ENCODE data around the gene SOHLH2.

SOHLH2 gene, protein sequence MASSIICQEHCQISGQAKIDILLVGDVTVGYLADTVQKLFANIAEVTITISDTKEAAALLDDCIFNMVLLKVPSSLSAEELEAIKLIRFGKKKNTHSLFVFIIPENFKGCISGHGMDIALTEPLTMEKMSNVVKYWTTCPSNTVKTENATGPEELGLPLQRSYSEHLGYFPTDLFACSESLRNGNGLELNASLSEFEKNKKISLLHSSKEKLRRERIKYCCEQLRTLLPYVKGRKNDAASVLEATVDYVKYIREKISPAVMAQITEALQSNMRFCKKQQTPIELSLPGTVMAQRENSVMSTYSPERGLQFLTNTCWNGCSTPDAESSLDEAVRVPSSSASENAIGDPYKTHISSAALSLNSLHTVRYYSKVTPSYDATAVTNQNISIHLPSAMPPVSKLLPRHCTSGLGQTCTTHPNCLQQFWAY

DNA sequence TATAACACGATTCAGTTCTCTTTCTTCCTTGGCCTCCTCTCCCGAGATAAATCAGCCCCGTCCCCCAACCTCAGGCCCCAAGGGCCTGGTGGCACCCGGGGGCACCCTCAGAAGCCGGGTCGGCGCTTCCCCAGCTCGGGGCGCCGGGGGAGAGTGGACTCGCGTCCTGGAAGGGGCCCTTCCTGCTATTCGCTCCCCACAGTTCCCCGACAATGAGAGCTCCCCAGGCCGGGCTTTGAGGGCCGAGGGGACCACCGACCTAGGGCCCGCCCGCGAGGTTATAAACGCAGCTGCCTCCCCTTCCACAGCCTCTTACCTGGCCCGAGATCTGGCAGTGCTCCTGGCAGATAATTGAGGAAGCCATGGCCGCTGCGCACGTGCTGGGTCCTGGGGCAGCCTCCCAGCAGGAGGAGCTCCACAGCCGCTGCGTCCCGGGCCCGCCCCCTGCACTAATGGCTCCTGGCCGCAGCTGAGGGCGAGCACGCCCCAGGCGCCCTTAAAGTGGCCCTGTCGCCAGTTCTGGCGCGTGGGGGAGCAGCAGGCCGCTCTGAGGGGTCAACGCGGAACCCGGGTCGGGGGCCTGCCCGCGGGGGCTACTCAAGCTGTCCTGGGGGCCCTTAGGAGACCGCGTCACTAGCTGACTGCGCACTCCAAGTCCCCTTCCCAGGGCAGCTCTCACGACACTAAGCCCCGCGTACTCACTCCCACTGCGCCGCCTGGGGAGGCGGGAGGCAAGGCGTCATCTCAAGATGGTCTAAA, at the start of gene SOHLH2:
TSS of gene SOHLH2 (minus strand) at position 394 of the 759 bp plus-strand sequence. CDS start at position 364, 30 bp downstream.
- DNase-seq (ENCODE audit: low spot score): no peak

- DNase-seq (ENCODE audit: low spot score): no peak
Measured at GRCh38 chr13:36261976-36262375, 47.6 kb upstream of the SOHLH2 start.

- no peak for DNase-seq (ENCODE audit: low spot score)
Measured at GRCh38 chr13:36261011-36261410, 46.7 kb upstream of the SOHLH2 start.

- DNase-seq (ENCODE audit: low spot score): no peak
Measured at GRCh38 chr13:36259361-36260137, 45.2 kb upstream of the SOHLH2 start.

DNA sequence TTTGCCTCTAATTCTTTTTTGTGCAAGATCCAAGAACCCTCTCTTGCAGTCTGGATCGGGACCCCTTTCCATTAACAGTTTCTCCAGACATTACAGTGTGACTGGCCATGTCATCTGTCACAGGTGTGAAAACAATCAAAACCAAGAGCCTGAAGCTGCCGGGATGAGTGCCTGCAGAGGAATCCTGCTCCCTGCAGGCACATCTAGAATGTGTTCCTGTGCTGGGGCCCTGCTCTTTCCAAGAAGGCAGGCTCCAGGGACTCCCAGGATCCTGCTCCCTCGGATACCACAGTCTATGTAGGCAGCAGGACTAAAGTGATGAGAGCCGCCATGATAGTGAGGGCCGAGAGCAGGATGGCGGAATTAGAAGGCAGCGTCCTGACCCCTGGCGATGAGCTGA, 44.5 kb upstream of the SOHLH2 start:
- no peak for DNase-seq (ENCODE audit: low spot score)

DNA sequence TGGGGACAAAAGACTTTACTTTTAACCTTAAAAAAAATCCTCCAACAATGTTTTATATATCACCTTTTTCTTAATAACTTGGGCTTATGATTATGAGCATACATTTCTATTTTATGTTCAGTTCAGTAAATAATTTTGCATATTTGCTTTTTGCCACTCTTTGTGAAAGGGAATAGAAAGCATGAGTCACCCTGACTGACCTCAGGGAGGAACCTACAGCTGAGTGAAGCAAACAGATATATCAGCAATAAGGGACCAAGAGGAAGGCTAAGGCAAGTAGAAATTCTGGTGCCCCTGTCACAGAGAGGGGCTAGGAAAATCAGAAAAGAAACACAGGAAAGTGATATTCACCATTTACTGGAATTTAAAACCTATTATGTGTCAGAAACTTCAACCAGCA, 37.2 kb upstream of the SOHLH2 start:
- DNase-seq (ENCODE audit: low spot score): no peak

DNA sequence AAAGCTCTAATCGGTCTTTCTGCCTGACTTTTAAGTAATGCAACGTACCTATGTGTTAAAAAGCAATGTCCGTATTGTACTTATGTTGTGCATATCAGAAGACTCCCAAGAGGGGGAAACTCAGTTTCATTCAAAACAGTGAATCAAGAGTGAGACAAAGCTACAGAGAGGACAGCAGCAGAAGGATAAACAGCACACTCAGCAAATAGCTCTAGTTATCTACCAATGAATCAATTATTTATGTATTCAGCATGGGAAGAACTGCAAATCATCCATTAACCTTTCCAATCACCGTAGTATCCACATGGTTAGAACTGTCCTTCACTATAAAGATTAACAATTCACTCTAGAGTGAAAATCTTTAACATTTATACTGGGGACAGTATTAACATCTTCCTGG, 36.7 kb upstream of the SOHLH2 start:
- no peak for DNase-seq (ENCODE audit: low spot score)

DNA sequence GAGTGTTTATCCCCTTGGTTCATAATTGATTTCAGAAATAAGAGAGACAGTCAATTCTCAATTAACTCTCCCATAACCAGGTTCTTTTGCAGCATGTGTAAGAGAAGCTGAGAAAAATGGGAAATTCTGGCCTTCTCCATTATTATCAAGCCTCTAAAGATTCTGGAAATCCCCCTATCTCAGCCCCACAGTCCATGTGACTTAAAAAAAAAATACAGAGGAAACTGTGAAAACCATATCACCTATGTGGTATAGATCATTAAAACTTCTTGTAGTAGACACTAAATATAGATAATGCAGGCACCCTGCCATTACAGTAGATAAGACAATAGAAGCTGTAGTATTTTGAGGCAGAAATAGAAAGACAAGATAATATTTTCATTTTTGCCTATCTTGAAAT, 34.3 kb upstream of the SOHLH2 start:
- no peak for DNase-seq (ENCODE audit: low spot score)

DNA sequence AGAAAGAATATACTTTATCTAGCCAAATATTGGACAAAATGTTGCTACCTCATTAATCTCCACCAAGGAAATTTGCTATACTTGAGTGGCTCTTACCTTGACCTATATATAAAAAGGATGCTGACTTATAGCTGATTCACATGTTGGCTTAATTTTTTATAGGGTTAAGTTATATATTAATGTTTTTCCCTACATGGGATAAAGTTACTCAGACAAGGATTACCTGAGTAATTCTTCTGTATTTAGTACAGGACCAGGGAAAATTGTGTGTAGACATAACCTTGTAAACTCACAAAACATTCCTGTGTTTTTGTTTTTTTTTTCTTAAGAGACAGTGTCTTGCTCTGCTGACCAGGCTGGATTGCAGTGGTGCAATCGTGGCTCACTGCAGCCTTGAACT, 30.6 kb upstream of the SOHLH2 start:
- no peak for DNase-seq (ENCODE audit: low spot score)

DNA sequence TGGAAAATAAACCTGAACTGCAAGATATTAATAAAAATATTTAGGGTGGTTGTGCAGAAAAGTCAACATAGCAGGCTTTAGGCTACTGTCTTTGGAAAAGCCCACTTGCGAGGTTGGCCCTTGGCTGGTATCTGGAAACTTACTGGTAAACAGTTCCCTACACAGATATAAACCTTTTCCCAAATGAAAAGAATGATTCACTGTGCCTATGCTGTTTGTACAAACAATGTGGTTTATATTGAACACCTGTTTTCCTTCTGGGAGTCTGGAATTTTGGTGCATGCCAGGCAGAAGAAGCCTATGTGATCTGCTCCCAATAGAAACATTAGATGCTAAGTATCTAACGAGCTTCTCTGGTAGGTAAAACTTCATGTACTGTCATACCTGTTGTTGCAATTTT, 29.7 kb upstream of the SOHLH2 start:
- no peak for DNase-seq (ENCODE audit: low spot score)

DNA sequence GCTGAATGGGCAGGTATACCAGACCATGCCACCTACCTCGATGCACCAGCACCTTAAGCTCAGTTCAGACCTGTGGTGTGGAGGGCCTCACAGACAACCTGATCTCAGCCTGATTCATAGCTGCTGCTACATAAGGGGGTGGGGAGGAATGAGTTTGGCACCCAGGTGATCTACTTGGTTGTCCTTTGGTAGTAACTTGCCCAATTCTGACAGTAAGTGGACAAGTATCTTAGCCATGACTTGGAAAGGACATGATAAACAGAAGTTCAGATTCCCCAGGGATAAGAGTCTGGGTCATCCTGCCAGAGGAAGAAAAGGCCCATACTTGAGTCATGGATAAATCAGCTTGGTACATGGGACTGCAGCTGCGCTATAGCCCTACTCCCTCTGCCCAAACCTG, 28.4 kb upstream of the SOHLH2 start:
- DNase-seq (ENCODE audit: low spot score): no peak

GRCh38 chr13:36231236-36231635, 16.9 kb upstream of the SOHLH2 start:
- DNase-seq (ENCODE audit: low spot score): no peak

- DNase-seq (ENCODE audit: low spot score): no peak
Measured at GRCh38 chr13:36224730-36225129, 10.4 kb upstream of the SOHLH2 start.

DNA sequence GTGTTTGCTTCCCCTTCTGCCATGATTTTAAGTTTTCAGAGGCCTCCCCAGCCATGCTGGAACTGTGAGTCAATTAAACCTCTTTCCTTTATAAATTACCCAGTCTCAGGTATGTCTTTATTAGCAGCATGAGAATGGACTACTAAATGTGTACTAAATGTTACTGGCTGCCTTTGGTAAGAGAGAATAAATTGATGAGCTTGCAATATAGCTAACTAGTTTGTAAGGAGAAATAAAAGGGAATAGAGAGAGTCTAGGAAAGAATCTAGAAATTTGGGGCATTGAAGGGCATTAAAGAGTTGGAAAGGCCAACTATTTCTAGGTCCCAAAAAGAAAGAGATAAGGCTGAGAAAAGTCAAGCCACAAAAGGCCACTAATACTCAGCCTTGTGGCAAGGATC, 5.5 kb upstream of the SOHLH2 start:
- DNase-seq (ENCODE audit: low spot score): no peak

DNA sequence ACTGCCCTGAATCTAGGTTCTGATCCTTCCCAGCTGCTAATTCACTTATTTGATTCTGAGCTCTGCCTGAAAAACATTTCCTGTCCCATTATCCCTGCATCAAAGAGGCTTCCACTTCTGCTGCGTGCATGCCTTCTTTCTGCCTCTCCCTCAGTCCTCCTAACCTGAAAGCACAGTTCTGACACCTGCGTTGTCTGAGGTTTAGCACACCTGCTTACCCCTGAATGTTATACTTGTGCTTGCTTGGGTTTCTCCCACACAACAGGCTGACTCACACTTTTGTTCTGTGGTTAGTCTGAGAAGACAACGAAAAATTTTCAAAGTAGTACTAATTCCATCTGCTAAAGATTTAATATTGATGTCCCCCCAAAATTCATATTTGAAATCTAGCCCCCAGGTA, 3.1 kb upstream of the SOHLH2 start:
- no peak for DNase-seq (ENCODE audit: low spot score)

DNA sequence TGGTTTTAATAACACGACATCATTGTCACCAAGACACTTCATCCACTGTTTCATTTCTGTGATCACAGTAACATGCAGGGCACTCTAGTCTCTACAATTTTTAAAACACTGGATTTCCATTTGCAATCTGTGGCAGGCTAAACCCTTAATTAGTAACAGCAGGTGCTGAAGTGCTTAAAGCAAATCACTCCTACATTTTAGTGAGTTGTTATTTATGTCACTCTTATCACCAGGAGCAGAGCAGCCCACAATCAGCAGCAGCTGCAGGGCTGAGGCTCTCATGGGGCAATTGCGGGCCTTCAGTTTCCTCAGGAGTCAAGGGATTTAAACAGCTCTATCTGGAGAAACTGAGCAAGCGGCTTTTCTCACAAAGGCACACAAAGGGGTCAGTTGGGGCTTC, 1.6 kb downstream of the SOHLH2 start:
- no peak for DNase-seq (ENCODE audit: low spot score)

- DNase-seq (ENCODE audit: low spot score): no peak
Measured at GRCh38 chr13:36211567-36211966, 2.8 kb downstream of the SOHLH2 start.

DNA sequence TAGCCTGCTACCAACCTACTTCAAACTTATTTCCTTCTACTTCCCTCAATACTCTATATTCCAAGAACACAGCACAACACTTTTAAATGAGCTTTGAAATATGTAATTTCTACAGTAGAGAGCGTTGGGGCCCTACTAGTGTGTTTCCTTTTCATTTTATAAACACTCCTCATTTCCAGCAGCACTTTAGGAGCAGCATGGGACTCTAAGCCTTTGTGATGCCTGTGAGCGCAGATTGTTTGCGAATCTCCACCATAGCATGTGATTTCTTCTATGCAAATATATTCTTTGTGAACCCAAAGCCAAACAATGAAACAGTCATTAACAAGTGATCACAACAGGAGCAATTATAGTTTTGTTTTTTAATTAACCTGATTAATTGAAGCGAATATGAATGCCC, 3.6 kb downstream of the SOHLH2 start:
- DNase-seq (ENCODE audit: low spot score): no peak

- DNase-seq (ENCODE audit: low spot score): no peak
Measured at GRCh38 chr13:36207672-36208071, 6.7 kb downstream of the SOHLH2 start.

DNA sequence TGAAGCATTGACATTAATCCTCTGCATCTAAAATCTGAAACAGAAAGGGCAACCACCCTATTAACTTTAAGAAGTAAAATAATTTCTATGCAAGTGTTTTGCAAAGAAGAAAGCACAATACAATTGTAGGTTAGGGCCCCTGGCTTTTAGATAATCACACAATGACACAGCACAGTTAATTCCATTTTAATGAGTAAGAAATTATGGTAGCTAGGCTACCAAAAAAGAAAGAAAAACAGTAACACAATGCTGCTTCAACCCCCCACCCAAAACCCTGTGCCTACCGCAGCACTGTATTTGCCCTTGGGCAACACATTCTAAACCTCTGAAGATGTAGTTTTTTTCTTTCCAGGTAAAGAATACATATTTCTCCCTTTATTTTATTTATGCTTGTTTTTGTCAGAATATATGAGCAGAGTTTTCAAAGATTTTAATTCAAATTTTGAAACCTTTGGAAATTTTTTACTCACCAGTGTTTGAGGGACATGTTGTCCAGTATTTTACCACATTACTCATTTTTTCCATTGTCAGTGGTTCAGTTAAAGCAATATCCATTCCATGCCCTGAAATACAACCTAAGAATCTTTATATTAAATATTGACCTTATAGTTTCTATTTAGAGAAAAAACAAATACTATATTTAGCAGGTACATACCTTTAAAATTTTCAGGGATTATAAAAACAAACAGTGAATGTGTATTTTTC, 21.1 kb downstream of the SOHLH2 start:
- DNase-seq (ENCODE audit: low spot score): no peak

- no peak for DNase-seq (ENCODE audit: low spot score)
Measured at GRCh38 chr13:36192166-36192565, 22.2 kb downstream of the SOHLH2 start.

GRCh38 chr13:36190771-36191170, 23.6 kb downstream of the SOHLH2 start:
- no peak for DNase-seq (ENCODE audit: low spot score)
